Motor neuron (in vitro differentiated cells): ENCODE measurements around the gene NECTIN2. TPM values are rescaled to one million over a fixed set of nuclear protein-coding genes. Genes with fewer than 3 reads are reported as not detected.

Experiments used
- ATAC-seq, 8 experiments: fragments of 200-7000 bp; cut with Tn5 transposase; replicated peaks in 6 of 8; 2 replicates each; pipeline ENCODE4 v1.8.0; 2021; ENCODE audit warnings: mild to moderate bottlenecking in 8 of 8, moderate library complexity in 8 of 8
- H3K27ac ChIP-seq, 2 donors: fragments of 250-450 bp; sonication (Bioruptor Pico); 2 replicates each; pipeline ENCODE4 v1.9.0; 2021; ENCODE audit warnings: antibody characterized with exemption in 2 of 2, mild to moderate bottlenecking in 2 of 2, moderate library complexity in 1 of 2
- H3K4me1 ChIP-seq, 2 donors: fragments of 250-450 bp; sonication (Bioruptor Pico); replicated peaks in 1 of 2; 2 replicates each; pipeline ENCODE4 v1.6.1; 2021; ENCODE audit warnings: antibody characterized with exemption in 2 of 2, mild to moderate bottlenecking in 2 of 2, moderate library complexity in 1 of 2
- H3K4me3 ChIP-seq, 5 donors: fragments of 250-450 bp; sonication (Bioruptor Pico); 2 replicates each; pipeline ENCODE4 v1.9.0; 2021; ENCODE audit warnings: antibody characterized with exemption in 5 of 5, mild to moderate bottlenecking in 5 of 5, moderate library complexity in 4 of 5
- WGBS, 10 experiments: fragments of 450-650 bp; shearing (Covaris generic); methylation state at CpG; one replicate each; pipeline ENCODE4 v1.0.0; 2022; 5-methylcytosine and 5-hydroxymethylcytosine counted together
- in situ Hi-C, 9 experiments: fragments of 400-800 bp; cut with MboI; loops; one replicate each; pipeline ENCODE4 v1.15.0; 2021; ENCODE audit warnings: low sequenced_read_pairs in 9 of 9, low pct_unique_long_range_greater_than_20kb in 2 of 9; ENCODE audit not compliant: unreplicated experiment in 9 of 9
- total RNA-seq, 8 experiments: library from RNA; unstranded; fragments of 300-600 nt; gene quantifications; 2 replicates each; pipeline versions ENCODE4 v1.2.3 to v1.2.4, GENCODE V29; 2022

The NECTIN2 gene
- total RNA-seq, 8 experiments from 2014 or later = 35.7 to 99.7 (median 49.5) TPM

DNA sequence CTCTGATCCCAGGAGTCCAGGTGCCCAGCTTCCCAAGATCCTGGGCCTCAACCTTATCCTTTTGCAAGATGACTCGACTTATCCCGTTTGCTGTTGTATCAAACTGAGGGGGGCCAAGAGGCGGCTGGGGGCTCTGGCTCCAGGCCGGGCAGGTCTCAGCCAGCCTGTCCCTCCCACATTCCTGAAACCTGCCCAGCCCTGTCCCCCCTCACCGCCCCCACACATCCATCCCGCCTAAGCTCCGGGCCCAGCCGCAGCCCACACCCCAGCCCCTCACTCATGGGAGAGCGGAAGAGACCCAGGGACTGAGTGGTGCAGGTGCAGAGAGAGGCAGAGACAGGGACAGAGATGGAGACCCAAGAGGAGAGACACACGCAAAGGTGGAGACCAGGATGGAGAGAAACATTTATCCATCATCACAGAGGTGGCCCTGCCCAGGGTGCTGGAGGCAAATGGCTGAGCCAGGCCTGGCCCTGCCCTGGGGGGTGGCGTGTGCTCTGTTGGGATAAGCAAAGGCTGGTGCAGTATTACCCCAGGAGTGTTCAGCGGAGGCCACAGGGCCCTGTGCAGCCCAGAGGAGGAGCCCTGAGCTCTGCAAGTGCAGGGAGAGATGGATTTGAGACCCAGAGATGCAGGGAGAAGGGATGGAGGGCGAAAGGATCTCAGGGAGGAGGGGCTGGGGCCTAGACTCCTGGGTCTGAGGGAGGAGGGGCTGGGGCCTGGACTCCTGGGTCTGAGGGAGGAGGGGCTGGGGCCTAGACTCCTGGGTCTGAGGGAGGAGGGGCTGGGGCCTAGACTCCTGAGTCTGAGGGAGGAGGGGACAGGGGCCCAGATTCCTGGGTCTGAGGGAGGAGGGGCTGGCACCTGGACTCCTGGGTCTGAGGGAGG is 35.6 kb upstream of the NECTIN2 start:
- 57 to 100% (median 80%) methylated on average over 1 to 3 of the region's 13 CpGs; no CpG with 5 or more reads in 5 of the 10 experiments for WGBS, 10 experiments
- no peak overlapping the region for H3K4me3 ChIP-seq
- in situ Hi-C loops = no loop called here
- H3K4me1 ChIP-seq = peaks cover 11 to 34% of the 10 kb centered on the region in 2 donors
- no peak for ATAC-seq
- H3K27ac ChIP-seq = no peak overlapping the region

GRCh38 chr19:44811122-44811419 is 35.0 kb upstream of the NECTIN2 start:
- Histone ChIP-seq H3K4me1 (peaks cover 11 to 34% of the 10 kb centered on the region in 2 donors), H3K4me3 (no peak overlapping the region), H3K27ac (no peak overlapping the region)
- in situ Hi-C loops = no loop called here
- WGBS, 10 experiments = 100% methylated on average over 4 of the region's 7 CpGs; no CpG with 5 or more reads in 9 of the 10 experiments
- ATAC-seq = no peak

GRCh38 chr19:44812142-44812718 is 33.9 kb upstream of the NECTIN2 start:
- Histone ChIP-seq H3K4me3 (no peak overlapping the region), H3K27ac (no peak overlapping the region), H3K4me1 (peaks cover 11 to 27% of the 10 kb centered on the region in 2 donors)
- 80 to 100% (median 90%) methylated on average over 1 to 8 of the region's 28 CpGs; no CpG with 5 or more reads in 7 of the 10 experiments for WGBS, 10 experiments
- ATAC-seq = no peak
- in situ Hi-C loops = no loop called here

GRCh38 chr19:44813070-44813840 is 32.8 kb upstream of the NECTIN2 start:
- WGBS, 10 experiments = 0 to 95% (median 80%) methylated on average over 1 to 7 of the region's 38 CpGs; no CpG with 5 or more reads in 2 of the 10 experiments

GRCh38 chr19:44813841-44814470 is 32.1 kb upstream of the NECTIN2 start:
- Histone ChIP-seq H3K4me3 (no peak overlapping the region), H3K4me1 (peaks cover 11 to 18% of the 10 kb centered on the region in 2 donors), H3K27ac (no peak overlapping the region)
- in situ Hi-C loops = no loop called here
- 56 to 94% (median 82%) methylated on average over 1 to 9 of the region's 16 CpGs; no CpG with 5 or more reads in 4 of the 10 experiments for WGBS, 10 experiments
- ATAC-seq = no peak

More at GRCh38 chr19:44813070-44813840, 32.8 kb upstream of the NECTIN2 start:
- in situ Hi-C loops = no loop called here
- Histone ChIP-seq H3K4me3 (no peak overlapping the region), H3K4me1 (peaks cover 11 to 23% of the 10 kb centered on the region in 2 donors), H3K27ac (no peak overlapping the region)
- ATAC-seq = no peak

- in situ Hi-C loops = no loop called here
- no peak for ATAC-seq
- Histone ChIP-seq H3K27ac (no peak overlapping the region), H3K4me1 (peaks cover 6 to 12% of the 10 kb centered on the region in 2 donors), H3K4me3 (no peak overlapping the region)
- 69 to 100% (median 93%) methylated on average over 1 to 8 of the region's 17 CpGs; no CpG with 5 or more reads in 5 of the 10 experiments for WGBS, 10 experiments
Measured at GRCh38 chr19:44814517-44814916, 31.6 kb upstream of the NECTIN2 start.

DNA sequence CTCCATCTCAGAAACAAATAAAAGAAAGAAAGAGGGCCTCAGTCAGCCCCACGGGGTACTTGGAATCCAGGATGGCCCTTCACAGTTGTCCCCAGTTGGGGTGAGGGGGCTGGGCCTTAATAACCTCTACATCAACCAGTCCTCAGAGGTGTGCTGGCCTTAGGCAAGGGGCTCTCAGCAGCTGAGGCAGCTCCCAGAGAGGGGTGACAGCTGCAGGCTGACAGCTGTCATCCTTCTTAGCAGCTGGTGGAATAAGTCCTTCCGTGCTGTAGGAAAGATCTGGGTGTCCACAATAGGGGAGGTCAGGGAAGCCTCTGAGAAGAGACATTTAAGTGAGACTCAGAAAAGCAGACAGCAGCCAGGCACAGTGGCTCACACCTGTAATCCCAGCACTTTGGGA is 29.8 kb upstream of the NECTIN2 start:
- Histone ChIP-seq H3K4me3 (no peak overlapping the region), H3K27ac (no peak overlapping the region), H3K4me1 (peaks cover 0 to 6% of the 10 kb centered on the region in 2 donors)
- in situ Hi-C loops = no loop called here
- ATAC-seq = no peak
- 0 to 86% (median 33%) methylated on average over 1 of the region's 2 CpGs; no CpG with 5 or more reads in 7 of the 10 experiments for WGBS, 10 experiments

- Histone ChIP-seq H3K4me1 (peaks cover 0 to 7% of the 10 kb centered on the region in 2 donors), H3K27ac (no peak overlapping the region), H3K4me3 (no peak overlapping the region)
- in situ Hi-C loops = no loop called here
- 50 to 100% (median 62%) methylated on average over 1 to 7 of the region's 8 CpGs; no CpG with 5 or more reads in 4 of the 10 experiments for WGBS, 10 experiments
- no peak for ATAC-seq
Measured at GRCh38 chr19:44817725-44818465, 28.2 kb upstream of the NECTIN2 start.

DNA sequence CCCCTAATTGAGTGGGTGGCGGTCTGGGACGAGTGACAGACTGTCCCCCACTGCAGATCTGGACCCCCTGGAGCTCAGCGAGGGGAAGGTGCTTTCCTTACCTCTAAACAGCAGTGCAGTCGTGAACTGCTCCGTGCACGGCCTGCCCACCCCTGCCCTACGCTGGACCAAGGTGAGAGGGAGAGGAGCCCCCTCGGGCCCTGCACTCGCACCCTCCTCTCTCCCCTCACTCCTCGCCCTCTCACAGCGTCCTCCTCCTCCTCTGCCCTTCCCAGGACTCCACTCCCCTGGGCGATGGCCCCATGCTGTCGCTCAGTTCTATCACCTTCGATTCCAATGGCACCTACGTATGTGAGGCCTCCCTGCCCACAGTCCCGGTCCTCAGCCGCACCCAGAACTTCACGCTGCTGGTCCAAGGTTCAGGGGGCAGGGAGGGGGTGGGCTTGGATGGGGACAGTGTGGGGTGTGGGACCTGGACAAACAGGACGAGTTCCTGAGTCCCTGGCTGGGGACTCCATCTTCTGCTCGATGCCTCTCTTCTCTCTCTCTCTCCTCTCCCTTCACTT is 27.5 kb upstream of the NECTIN2 start:
- ATAC-seq = no peak
- H3K27ac ChIP-seq = no peak overlapping the region

DNA sequence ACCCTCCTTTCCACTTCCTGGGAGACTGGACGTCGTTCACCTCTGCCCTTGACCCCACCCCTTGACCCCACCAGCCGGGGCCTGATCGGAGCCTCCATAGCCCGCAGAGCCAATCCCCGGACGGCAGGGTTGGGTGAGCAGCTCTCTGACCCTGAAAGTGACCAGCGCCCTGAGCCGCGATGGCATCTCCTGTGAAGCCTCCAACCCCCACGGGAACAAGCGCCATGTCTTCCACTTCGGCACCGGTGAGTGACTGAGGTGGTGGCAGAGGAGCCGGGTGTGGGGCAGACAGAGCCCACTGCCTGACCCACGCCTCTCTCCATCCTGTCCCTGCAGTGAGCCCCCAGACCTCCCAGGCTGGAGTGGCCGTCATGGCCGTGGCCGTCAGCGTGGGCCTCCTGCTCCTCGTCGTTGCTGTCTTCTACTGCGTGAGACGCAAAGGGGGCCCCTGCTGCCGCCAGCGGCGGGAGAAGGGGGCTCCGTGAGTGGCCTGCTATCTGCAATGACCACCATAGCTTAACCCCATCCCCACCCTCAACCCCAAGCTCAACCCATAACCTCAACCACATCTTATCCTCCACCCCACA is 26.8 kb upstream of the NECTIN2 start:
- in situ Hi-C loops = no loop called here
- 72 to 85% (median 77%) methylated on average over 5 to 6 of the region's 28 CpGs; no CpG with 5 or more reads in 7 of the 10 experiments for WGBS, 10 experiments

More for the DNA sequence above, 27.5 kb upstream of the NECTIN2 start:
- Histone ChIP-seq H3K4me3 (no peak overlapping the region), H3K4me1 (peaks cover 0 to 10% of the 10 kb centered on the region in 2 donors)
- 60 to 100% (median 76%) methylated on average over 1 to 6 of the region's 20 CpGs; no CpG with 5 or more reads in 5 of the 10 experiments for WGBS, 10 experiments
- in situ Hi-C loops = no loop called here

GRCh38 chr19:44820648-44821609 is 25.2 kb upstream of the NECTIN2 start:
- no peak overlapping the region for H3K4me3 ChIP-seq
- H3K27ac ChIP-seq = no peak overlapping the region
- ATAC-seq = peak in 7 of 8 experiments; percentile 36 to 88 (median 81)
- WGBS, 10 experiments = 9 to 81% methylated on average over 3 to 4 of the region's 35 CpGs; no CpG with 5 or more reads in 8 of the 10 experiments
- H3K4me1 ChIP-seq = peaks cover 0 to 10% of the 10 kb centered on the region in 2 donors
- in situ Hi-C loops = no loop called here

More for the DNA sequence above, 26.8 kb upstream of the NECTIN2 start:
- Histone ChIP-seq H3K4me3 (no peak overlapping the region), H3K27ac (no peak overlapping the region), H3K4me1 (peaks cover 0 to 10% of the 10 kb centered on the region in 2 donors)
- ATAC-seq = no peak
